ENCODE data around the gene CTNND2. TPM values are rescaled to one million over a fixed set of nuclear protein-coding genes. Genes with fewer than 3 reads are reported as not detected.

Gene CTNND2
- total and polyA plus RNA-seq, 4 donors, result 0.30 to 2.2 (median 0.71) TPM

DNA sequence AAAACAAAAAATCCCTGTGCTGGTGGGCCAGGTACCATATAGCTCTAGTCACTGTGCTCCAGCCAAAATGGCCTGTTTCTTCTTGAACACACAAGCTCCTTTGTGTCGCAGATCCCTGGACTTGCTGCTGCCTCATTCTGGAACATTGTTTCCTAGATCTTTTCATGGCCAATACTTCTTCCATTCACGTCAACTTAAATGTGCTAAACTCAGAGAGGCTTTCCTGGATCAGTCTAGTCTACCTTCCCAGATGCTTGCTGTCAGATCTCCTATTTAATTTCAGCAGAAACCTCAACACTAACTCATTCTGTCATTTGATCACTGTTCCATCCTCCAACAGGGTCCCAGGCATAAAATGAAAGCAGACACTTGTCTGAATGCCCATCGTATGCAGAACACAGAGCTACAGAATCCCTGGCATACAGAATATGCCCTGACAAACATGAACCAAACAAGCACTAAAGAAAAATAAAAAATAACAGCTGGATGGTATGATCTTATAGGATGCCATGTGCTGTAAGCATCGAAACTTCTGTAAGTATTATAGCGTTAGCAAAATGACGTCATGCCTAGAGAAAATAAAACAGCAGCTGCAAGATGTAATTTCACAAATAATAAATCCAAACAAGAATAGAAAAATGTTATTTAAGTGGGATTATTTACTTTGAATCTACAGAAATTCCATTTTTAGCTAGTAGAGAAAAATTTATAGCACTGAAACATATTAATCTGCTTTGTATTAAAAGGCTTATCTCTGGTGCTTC lies 739.5 kb downstream of the CTNND2 start:
- H3K4me1 ChIP-seq (ENCODE audit: control insufficient read depth in 5 of 5, insufficient read depth in 5 of 5, low read length in 5 of 5), result peaks cover 0 to 4% (median 0%) of the 10 kb centered on the region in 5 donors
- peak in 2 of 3 donors; percentile 58 to 61 for DNase-seq
- WGBS, 2 donors, result 80 to 83% methylated on average over 6 of the region's 6 CpGs

DNA sequence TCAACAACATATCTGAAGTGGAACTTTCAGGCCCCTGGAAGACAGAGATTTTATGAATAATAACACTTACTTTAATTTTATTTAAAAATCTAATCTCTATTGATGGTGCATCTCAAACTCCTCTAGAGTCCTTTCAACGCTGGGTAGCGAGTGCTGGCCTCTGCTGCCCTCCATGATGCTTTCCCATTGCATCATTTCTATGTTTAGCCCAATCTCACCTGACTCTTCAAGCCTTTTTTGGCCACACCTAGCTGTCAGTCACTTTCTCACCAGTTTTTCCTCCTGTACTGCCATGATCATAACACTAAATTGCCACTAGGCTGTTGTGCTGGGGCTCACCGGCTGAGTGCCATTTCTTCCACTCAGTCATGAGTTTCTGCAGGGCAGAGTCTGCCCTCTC lies 747.1 kb downstream of the CTNND2 start:
- ATAC-seq (ENCODE audit: insufficient read depth, low FRiP score) (no peak), DNase-seq (no peak)
- Histone ChIP-seq H3K9me3 (ENCODE audit: control insufficient read depth in 4 of 4, insufficient read depth in 3 of 4, low read length in 3 of 4) (peaks cover 0 to 2% (median 0%) of the 10 kb centered on the region in 4 donors), H3K4me3 (no peak overlapping the region), H3K27me3 (ENCODE audit: control insufficient read depth in 3 of 3, insufficient read depth in 3 of 3, low read length in 2 of 3) (peaks cover 0 to 4% (median 0%) of the 10 kb centered on the region in 3 donors), H3K27ac (ENCODE audit: low read depth in 1 of 2, low read length in 1 of 2) (no peak overlapping the region), H3K4me1 (ENCODE audit: control insufficient read depth in 5 of 5, insufficient read depth in 5 of 5, low read length in 5 of 5) (peaks cover 0 to 6% (median 0%) of the 10 kb centered on the region in 5 donors), H3K36me3 (ENCODE audit: control insufficient read depth in 4 of 4, insufficient read depth in 4 of 4, low read length in 4 of 4) (no peaks in the 10 kb centered on the region), H3K9ac (ENCODE audit: insufficient read depth in 1 of 2, low read length in 2 of 2) (no peak overlapping the region)
- TF ChIP-seq, protein P1, sequence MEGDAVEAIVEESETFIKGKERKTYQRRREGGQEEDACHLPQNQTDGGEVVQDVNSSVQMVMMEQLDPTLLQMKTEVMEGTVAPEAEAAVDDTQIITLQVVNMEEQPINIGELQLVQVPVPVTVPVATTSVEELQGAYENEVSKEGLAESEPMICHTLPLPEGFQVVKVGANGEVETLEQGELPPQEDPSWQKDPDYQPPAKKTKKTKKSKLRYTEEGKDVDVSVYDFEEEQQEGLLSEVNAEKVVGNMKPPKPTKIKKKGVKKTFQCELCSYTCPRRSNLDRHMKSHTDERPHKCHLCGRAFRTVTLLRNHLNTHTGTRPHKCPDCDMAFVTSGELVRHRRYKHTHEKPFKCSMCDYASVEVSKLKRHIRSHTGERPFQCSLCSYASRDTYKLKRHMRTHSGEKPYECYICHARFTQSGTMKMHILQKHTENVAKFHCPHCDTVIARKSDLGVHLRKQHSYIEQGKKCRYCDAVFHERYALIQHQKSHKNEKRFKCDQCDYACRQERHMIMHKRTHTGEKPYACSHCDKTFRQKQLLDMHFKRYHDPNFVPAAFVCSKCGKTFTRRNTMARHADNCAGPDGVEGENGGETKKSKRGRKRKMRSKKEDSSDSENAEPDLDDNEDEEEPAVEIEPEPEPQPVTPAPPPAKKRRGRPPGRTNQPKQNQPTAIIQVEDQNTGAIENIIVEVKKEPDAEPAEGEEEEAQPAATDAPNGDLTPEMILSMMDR (IDR thresholded peaks at IDR 0.05; ENCODE audit: control extremely low read depth, extremely low read depth), result no peak
- 85 to 89% methylated on average over 3 of the region's 3 CpGs for WGBS, 2 donors

More for the DNA sequence above, 739.5 kb downstream of the CTNND2 start:
- no peak overlapping the region for H3K9ac ChIP-seq (ENCODE audit: insufficient read depth in 1 of 2, low read length in 2 of 2)
- TF ChIP-seq, protein P1 (IDR thresholded peaks at IDR 0.05; ENCODE audit: control extremely low read depth, extremely low read depth), result no peak
- H3K4me3 ChIP-seq, result no peak overlapping the region
- no peak overlapping the region for H3K27ac ChIP-seq (ENCODE audit: low read depth in 1 of 2, low read length in 1 of 2)
- no peaks in the 10 kb centered on the region for H3K36me3 ChIP-seq (ENCODE audit: control insufficient read depth in 4 of 4, insufficient read depth in 4 of 4, low read length in 4 of 4)
- ATAC-seq (ENCODE audit: insufficient read depth, low FRiP score), result no peak
- no peaks in the 10 kb centered on the region for H3K9me3 ChIP-seq (ENCODE audit: control insufficient read depth in 4 of 4, insufficient read depth in 3 of 4, low read length in 3 of 4)
- H3K27me3 ChIP-seq (ENCODE audit: control insufficient read depth in 3 of 3, insufficient read depth in 3 of 3, low read length in 2 of 3), result no peaks in the 10 kb centered on the region

DNA sequence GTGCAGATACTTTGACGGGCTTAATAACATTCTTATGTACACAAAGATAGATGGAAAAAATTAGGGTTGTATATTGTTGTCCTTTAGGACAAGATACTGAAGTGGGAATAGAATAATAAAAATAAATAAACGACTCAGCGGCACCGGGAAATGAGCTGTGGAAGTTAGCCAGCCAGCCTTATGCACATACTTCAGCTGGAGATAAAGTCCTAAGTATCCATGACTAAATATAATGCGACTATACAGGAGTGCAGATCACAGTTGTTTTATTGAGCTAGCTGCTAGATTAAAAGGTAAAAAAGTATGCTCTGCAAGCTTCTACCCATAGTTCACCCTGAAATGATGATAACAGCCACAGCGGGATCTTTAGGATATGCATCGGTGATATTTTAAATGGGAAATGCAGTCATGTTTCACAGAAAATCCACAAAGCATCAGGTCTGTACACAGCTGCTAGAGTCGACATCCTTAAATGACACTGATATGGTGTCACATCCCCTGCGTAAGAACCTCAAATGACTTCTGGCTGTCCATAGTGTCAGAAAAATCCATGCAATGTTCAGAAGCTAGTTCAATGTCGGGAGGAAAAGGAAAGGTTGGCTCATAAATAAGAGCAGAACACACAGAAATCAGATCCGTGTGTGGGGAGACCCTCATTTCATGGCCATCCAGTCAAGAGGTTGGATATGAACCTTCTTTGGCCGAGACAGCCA lies 750.4 kb downstream of the CTNND2 start:
- ATAC-seq (ENCODE audit: insufficient read depth, low FRiP score) (no peak), DNase-seq (peak in 1 of 3 donors; percentile 37)
- peaks cover 0 to 6% (median 0%) of the 10 kb centered on the region in 5 donors for H3K4me1 ChIP-seq (ENCODE audit: control insufficient read depth in 5 of 5, insufficient read depth in 5 of 5, low read length in 5 of 5)
- peak overlapping the region in 1 of 2 donors; percentile 28 for H3K27ac ChIP-seq (ENCODE audit: low read depth in 1 of 2, low read length in 1 of 2)
- no peaks in the 10 kb centered on the region for H3K36me3 ChIP-seq (ENCODE audit: control insufficient read depth in 4 of 4, insufficient read depth in 4 of 4, low read length in 4 of 4)
- no peak overlapping the region for H3K9ac ChIP-seq (ENCODE audit: insufficient read depth in 1 of 2, low read length in 2 of 2)
- peaks cover 0 to 4% (median 0%) of the 10 kb centered on the region in 3 donors for H3K27me3 ChIP-seq (ENCODE audit: control insufficient read depth in 3 of 3, insufficient read depth in 3 of 3, low read length in 2 of 3)
- TF ChIP-seq, protein P1 (IDR thresholded peaks at IDR 0.05; ENCODE audit: control extremely low read depth, extremely low read depth), result no peak
- peaks cover 0 to 4% (median 0%) of the 10 kb centered on the region in 4 donors for H3K9me3 ChIP-seq (ENCODE audit: control insufficient read depth in 4 of 4, insufficient read depth in 3 of 4, low read length in 3 of 4)
- H3K4me3 ChIP-seq, result no peak overlapping the region
- 62 to 79% methylated on average over 12 of the region's 12 CpGs for WGBS, 2 donors
